ENCODE data around the gene LGALS13. TPM values are rescaled to one million over a fixed set of nuclear protein-coding genes. Genes with fewer than 3 reads are reported as not detected.
"Not testable (repeated sequence)": the region's sequence is repeated elsewhere in the genome, so short reads cannot be mapped to it uniquely, and the experiment has no call there.

Gene LGALS13
- polyA plus RNA-seq, 1 donor, result not detected

GRCh38 chr19:39623946-39624345 lies 21.6 kb downstream of the LGALS13 start:
- DNase-seq, result no peak

GRCh38 chr19:39627631-39628030 lies 25.3 kb downstream of the LGALS13 start:
- DNase-seq, result not testable (repeated sequence)

GRCh38 chr19:39631178-39631577 lies 28.9 kb downstream of the LGALS13 start:
- no peak for DNase-seq

GRCh38 chr19:39631626-39632025 lies 29.3 kb downstream of the LGALS13 start:
- DNase-seq, result no peak

GRCh38 chr19:39637891-39638290 lies 35.6 kb downstream of the LGALS13 start:
- DNase-seq, result no peak

- no peak for DNase-seq
Measured at GRCh38 chr19:39641773-39642172, 39.4 kb downstream of the LGALS13 start.

GRCh38 chr19:39643591-39643990 lies 41.3 kb downstream of the LGALS13 start:
- DNase-seq, result no peak

GRCh38 chr19:39645800-39646411 lies 43.6 kb downstream of the LGALS13 start:
- DNase-seq, result peak; percentile 5

- no peak for DNase-seq
Measured at GRCh38 chr19:39647918-39648317, 45.6 kb downstream of the LGALS13 start.

GRCh38 chr19:39655613-39656012 lies 53.3 kb downstream of the LGALS13 start, which contains the start of gene LGALS16:
Gene LGALS16 (plus strand): TSS chr19:39655913. CDS start chr19:39655962, 49 bp downstream.
- no peak for DNase-seq

Other genes with a start within 250 kb of the LGALS13 start
- 38.6 TPM for gene PAF1, start 211.4 kb upstream of the LGALS13 start, polyA plus RNA-seq (ENCODE audit: insufficient read length)
- gene MED29, start 211.1 kb upstream of the LGALS13 start, polyA plus RNA-seq (ENCODE audit: insufficient read length), result 25.5 TPM
- gene ZFP36, start 195.7 kb upstream of the LGALS13 start, polyA plus RNA-seq (ENCODE audit: insufficient read length), result 60.1 TPM
- 54.9 TPM for gene PLEKHG2, start 189.9 kb upstream of the LGALS13 start, polyA plus RNA-seq (ENCODE audit: insufficient read length)
- gene RPS16, start 166.6 kb upstream of the LGALS13 start, polyA plus RNA-seq (ENCODE audit: insufficient read length), result 2,118 TPM
- gene SUPT5H, start 156.9 kb upstream of the LGALS13 start, polyA plus RNA-seq (ENCODE audit: insufficient read length), result 87.0 TPM
- gene TIMM50, start 121.7 kb upstream of the LGALS13 start, polyA plus RNA-seq (ENCODE audit: insufficient read length), result 53.7 TPM
- 0.12 TPM for gene DLL3, start 103.6 kb upstream of the LGALS13 start, polyA plus RNA-seq (ENCODE audit: insufficient read length)
- not detected for gene SELENOV, start 87.4 kb upstream of the LGALS13 start, polyA plus RNA-seq (ENCODE audit: insufficient read length)
- gene EID2B, start 69.7 kb upstream of the LGALS13 start, polyA plus RNA-seq (ENCODE audit: insufficient read length), result 2.3 TPM
- 9.2 TPM for gene EID2, start 62.4 kb upstream of the LGALS13 start, polyA plus RNA-seq (ENCODE audit: insufficient read length)
- gene LGALS16, start 53.4 kb downstream of the LGALS13 start, polyA plus RNA-seq (ENCODE audit: insufficient read length), result not detected
- not detected for gene LGALS14, start 102.0 kb downstream of the LGALS13 start, polyA plus RNA-seq (ENCODE audit: insufficient read length)
- gene CLC, start 135.5 kb downstream of the LGALS13 start, polyA plus RNA-seq (ENCODE audit: insufficient read length), result 1.2 TPM
- not detected for gene LEUTX, start 176.3 kb downstream of the LGALS13 start, polyA plus RNA-seq (ENCODE audit: insufficient read length)
- 78.4 TPM for gene DYRK1B, start 231.6 kb downstream of the LGALS13 start, polyA plus RNA-seq (ENCODE audit: insufficient read length)
- 240 TPM for gene FBL, start 243.9 kb downstream of the LGALS13 start, polyA plus RNA-seq (ENCODE audit: insufficient read length)

Data from hindlimb muscle (tissue), 1 donor.